CD4-positive, alpha-beta memory T cell (primary cell): ENCODE measurements around the gene KIAA0232. TPM values are rescaled to one million over a fixed set of nuclear protein-coding genes. Genes with fewer than 3 reads are reported as not detected.
A peak's percentile ranks its signal among the peaks of the same experiment; 100 is the strongest.
"Not testable (repeated sequence)": the region's sequence is repeated elsewhere in the genome, so short reads cannot be mapped to it uniquely, and the experiment has no call there.

Experiments
- CTCF ChIA-PET: fragments of 350-600 bp; sonication (Branson Sonifier 250); formaldehyde crosslinking; loops from one replicate; lab custom pipeline; 2021; ENCODE audit warnings: inconsistent platforms; ENCODE audit not compliant: partially characterized antibody; lab: Charles Lee
- POLR2A ChIA-PET: fragments of 350-600 bp; sonication (Branson Sonifier 250); formaldehyde crosslinking; loops from one replicate; lab custom pipeline; 2021; ENCODE audit not compliant: partially characterized antibody; lab: Charles Lee
- DNase-seq, 5 donors: peaks; one replicate each; pipeline versions ENCODE4 v3.0.0 to v3.0.0-alpha.2; 2020 to 2022; ENCODE audit warnings: mixed read lengths in 1 of 5
- H3K27ac ChIP-seq: one replicate; pipeline ENCODE4 v1.7.0; 2013; ENCODE audit warnings: low read depth, low read length
- H3K27me3 ChIP-seq: 2 replicates; pipeline ENCODE4 v1.7.0; 2013; ENCODE audit warnings: mild to moderate bottlenecking, low read length, moderate library complexity; ENCODE audit not compliant: insufficient read depth
- H3K36me3 ChIP-seq: 2 replicates; pipeline ENCODE4 v1.7.0; 2013; ENCODE audit warnings: mild to moderate bottlenecking, low read length, moderate library complexity; ENCODE audit not compliant: insufficient read depth
- H3K4me1 ChIP-seq: 2 replicates; pipeline ENCODE4 v1.7.0; 2013; ENCODE audit warnings: mild to moderate bottlenecking, low read length, moderate library complexity; ENCODE audit not compliant: insufficient read depth
- H3K4me3 ChIP-seq, 2 donors: one replicate each; pipeline ENCODE4 v1.7.0; 2013; ENCODE audit warnings: low read length in 2 of 2, mild to moderate bottlenecking in 1 of 2
- H3K9me3 ChIP-seq, 2 donors: one replicate each; pipeline ENCODE4 v1.7.0; 2013; ENCODE audit warnings: low read length in 2 of 2, control low read depth in 1 of 2; ENCODE audit not compliant: control insufficient read depth in 1 of 2
- H3K27ac Mint-ChIP-seq, 7 donors: one replicate each; pipeline ENCODE4 v1.8.0; 2020 to 2021; ENCODE audit warnings: mixed read lengths in 7 of 7, mild to moderate bottlenecking in 6 of 7, inconsistent platforms in 3 of 7, moderate library complexity in 3 of 7
- H3K27me3 Mint-ChIP-seq, 2 donors: one replicate each; pipeline ENCODE4 v1.8.0; 2020 to 2021; ENCODE audit warnings: mixed read lengths in 2 of 2
- H3K36me3 Mint-ChIP-seq, 2 donors: one replicate each; pipeline ENCODE4 v1.8.0; 2020 to 2021; ENCODE audit warnings: mixed read lengths in 2 of 2, inconsistent platforms in 1 of 2, mild to moderate bottlenecking in 1 of 2
- H3K4me1 Mint-ChIP-seq, 4 donors: one replicate each; pipeline ENCODE4 v1.8.0; 2020 to 2021; ENCODE audit warnings: mixed read lengths in 4 of 4, mild to moderate bottlenecking in 1 of 4
- H3K4me3 Mint-ChIP-seq, 8 donors: one replicate each; pipeline ENCODE4 v1.8.0; 2020 to 2021; ENCODE audit warnings: mixed read lengths in 8 of 8, mild to moderate bottlenecking in 7 of 8, moderate library complexity in 6 of 8, inconsistent platforms in 3 of 8
- H3K9me3 Mint-ChIP-seq, 8 donors: one replicate each; pipeline ENCODE4 v1.8.0; 2020 to 2021; ENCODE audit warnings: mixed read lengths in 8 of 8, mild to moderate bottlenecking in 5 of 8, inconsistent platforms in 3 of 8, moderate library complexity in 1 of 8
- intact Hi-C: fragments of 100-400 bp; cut with micrococcal nuclease; formaldehyde crosslinking; loops from one replicate; pipeline ENCODE4 v1.15.1; 2023
- polyA plus RNA-seq, 2 donors: library from polyadenylated mRNA; unstranded; fragments of 300-500 nt; fragmentation: Illumina TruSeq; gene quantifications; one replicate each; pipeline ENCODE4 v1.2.3, GENCODE V29; 2021
- total RNA-seq, 2 experiments: library from RNA; stranded (reverse); gene quantifications; one replicate each; pipeline ENCODE4 v1.2.3, GENCODE V29; 2021

The KIAA0232 gene
- total and polyA plus RNA-seq, 4 experiments from 2014 or later = 6.8 to 24.0 (median 16.0) TPM

DNA sequence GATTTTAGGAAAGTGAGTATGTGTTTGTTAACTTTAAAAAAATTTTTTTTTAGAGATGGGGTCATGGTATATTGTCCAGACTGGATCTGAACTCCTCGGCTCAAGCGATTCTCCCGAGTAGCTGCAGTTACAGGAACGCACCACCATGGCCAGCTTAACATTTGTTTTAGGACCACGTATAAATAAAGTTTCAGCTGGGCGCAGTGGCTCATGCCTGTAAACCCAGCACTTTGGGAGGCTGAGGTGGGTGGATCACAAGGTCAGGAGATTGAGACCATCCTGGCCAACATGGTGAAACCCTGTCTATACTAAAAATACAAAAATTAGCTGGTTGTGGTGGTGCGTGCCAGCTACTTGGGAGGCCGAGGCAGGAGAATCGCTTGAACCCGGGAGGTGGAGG, 129.4 kb downstream of the KIAA0232 start:
- ChIA-PET POLR2A (interaction anchor here (1.3 to 7.3 kb wide), 8 partner anchors 10 to 237 kb away, joined by 4 to 98 read pairs (median 14); partner anchors contain the start of gene GRPEL1), CTCF (interaction anchor here (0.9 to 4.4 kb wide), 6 partner anchors 31 to 156 kb away, joined by 3 to 17 read pairs (median 8); partner anchors contain the start of gene GRPEL1)
- peaks cover 81% of the 10 kb centered on the region for H3K4me1 ChIP-seq
- peak overlapping the region in 7 of 8 donors; percentile 86 to 95 (median 91) for H3K4me3 Mint-ChIP-seq
- H3K27ac Mint-ChIP-seq = peak overlapping the region in 3 of 7 donors; percentile 19 to 96 (median 70)
- H3K9me3 Mint-ChIP-seq, DNase-seq, H3K27ac ChIP-seq, intact Hi-C loops, H3K36me3 Mint-ChIP-seq, H3K4me3 ChIP-seq, H3K9me3 ChIP-seq, H3K27me3 ChIP-seq, H3K36me3 ChIP-seq, H3K27me3 Mint-ChIP-seq: not testable (repeated sequence)
- peaks cover 39 to 87% (median 70%) of the 10 kb centered on the region in 4 donors for H3K4me1 Mint-ChIP-seq

DNA sequence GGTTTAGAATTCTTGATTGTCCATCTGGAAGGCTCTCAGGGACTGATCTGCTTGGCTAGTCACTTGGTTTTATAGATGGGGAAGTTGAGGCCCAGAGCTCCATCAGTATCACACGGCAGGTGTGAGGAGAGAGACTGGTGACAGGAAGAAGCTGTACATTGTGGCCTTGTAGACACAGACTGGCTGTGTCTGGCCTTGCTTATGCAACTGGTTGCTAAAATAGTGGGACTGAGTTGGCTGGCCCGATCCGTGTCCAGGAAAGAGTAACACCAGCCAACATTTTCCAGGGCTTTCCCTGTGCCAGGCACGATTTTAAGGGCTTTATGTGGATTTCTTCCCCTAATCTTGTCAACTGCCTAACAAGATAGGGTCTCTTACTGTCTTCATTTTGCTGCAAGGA, 129.9 kb downstream of the KIAA0232 start:
- ChIA-PET POLR2A (interaction anchor here (1.3 to 7.3 kb wide), 10 partner anchors 11 to 238 kb away, joined by 3 to 98 read pairs (median 6); partner anchors contain the start of genes GRPEL1 and TADA2B), CTCF (interaction anchor here (0.8 to 4.4 kb wide), 6 partner anchors 31 to 158 kb away, joined by 3 to 17 read pairs (median 4); partner anchors contain the start of genes GRPEL1 and TADA2B)
- no peaks in the 10 kb centered on the region for H3K27me3 ChIP-seq
- intact Hi-C loops = no loop called here
- no peak overlapping the region for H3K4me3 ChIP-seq
- Mint-ChIP-seq H3K27ac (peak overlapping the region; percentile 0 to 96 (median 86)), H3K9me3 (no peaks in the 10 kb centered on the region), H3K27me3 (no peaks in the 10 kb centered on the region), H3K4me3 (peak overlapping the region; percentile 55 to 86 (median 78)), H3K4me1 (peaks cover 44 to 88% (median 73%) of the 10 kb centered on the region in 4 donors), H3K36me3 (peaks cover 0 to 9% of the 10 kb centered on the region in 2 donors)
- H3K9me3 ChIP-seq = no peaks in the 10 kb centered on the region
- peaks cover 85% of the 10 kb centered on the region for H3K4me1 ChIP-seq
- DNase-seq = no peak
- no peak overlapping the region for H3K27ac ChIP-seq
- no peaks in the 10 kb centered on the region for H3K36me3 ChIP-seq

DNA sequence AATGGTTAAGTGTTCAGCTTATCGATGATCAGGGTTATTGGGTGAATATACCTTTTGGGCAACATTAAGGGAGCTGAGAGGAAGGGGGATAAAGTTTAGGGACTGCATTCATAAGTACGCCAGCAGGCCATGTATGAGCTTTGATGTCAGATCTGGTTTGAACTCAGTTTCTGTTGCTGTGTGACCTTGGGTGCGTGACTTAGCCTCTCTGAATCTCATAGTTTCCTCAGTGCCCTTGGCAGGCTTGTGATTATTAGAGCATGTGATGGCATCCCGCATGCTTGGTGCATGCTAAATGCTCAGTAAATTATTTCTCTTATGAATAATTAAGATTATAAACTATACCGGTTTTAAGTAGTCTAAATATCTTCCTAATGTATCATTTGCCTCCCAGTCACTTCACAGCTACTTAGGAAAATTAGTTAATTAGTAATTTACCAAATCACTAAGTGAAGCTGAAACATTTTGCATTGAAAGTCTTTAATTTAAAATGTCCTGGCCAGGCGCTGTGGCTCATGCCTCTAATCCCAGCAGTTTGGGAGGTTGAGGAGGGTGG, 130.9 kb downstream of the KIAA0232 start:
- no peak for DNase-seq
- peaks cover 85% of the 10 kb centered on the region for H3K4me1 ChIP-seq
- H3K27ac ChIP-seq = no peak overlapping the region
- intact Hi-C loops = no loop called here
- peaks cover 49 to 88% (median 75%) of the 10 kb centered on the region in 4 donors for H3K4me1 Mint-ChIP-seq
- H3K27me3 Mint-ChIP-seq = no peaks in the 10 kb centered on the region
- peak overlapping the region in 6 of 7 donors; percentile 24 to 96 (median 55) for H3K27ac Mint-ChIP-seq
- peaks cover 0 to 9% of the 10 kb centered on the region in 2 donors for H3K36me3 Mint-ChIP-seq
- H3K9me3 ChIP-seq = no peaks in the 10 kb centered on the region
- POLR2A ChIA-PET = interaction anchor here (0.7 to 7.3 kb wide), 9 partner anchors 13 to 217 kb away, joined by 3 to 98 read pairs (median 4); partner anchors contain the start of genes GRPEL1 and TADA2B
- H3K36me3 ChIP-seq = no peaks in the 10 kb centered on the region
- H3K27me3 ChIP-seq = no peaks in the 10 kb centered on the region
- no peak overlapping the region for H3K4me3 ChIP-seq
- H3K9me3 Mint-ChIP-seq = no peaks in the 10 kb centered on the region
- H3K4me3 Mint-ChIP-seq = peak overlapping the region in 2 of 8 donors; percentile 36 to 40
- CTCF ChIA-PET = interaction anchor here (0.7 to 4.4 kb wide), 14 partner anchors 9 to 238 kb away, joined by 3 to 17 read pairs (median 4); partner anchors contain the start of gene TADA2B

DNA sequence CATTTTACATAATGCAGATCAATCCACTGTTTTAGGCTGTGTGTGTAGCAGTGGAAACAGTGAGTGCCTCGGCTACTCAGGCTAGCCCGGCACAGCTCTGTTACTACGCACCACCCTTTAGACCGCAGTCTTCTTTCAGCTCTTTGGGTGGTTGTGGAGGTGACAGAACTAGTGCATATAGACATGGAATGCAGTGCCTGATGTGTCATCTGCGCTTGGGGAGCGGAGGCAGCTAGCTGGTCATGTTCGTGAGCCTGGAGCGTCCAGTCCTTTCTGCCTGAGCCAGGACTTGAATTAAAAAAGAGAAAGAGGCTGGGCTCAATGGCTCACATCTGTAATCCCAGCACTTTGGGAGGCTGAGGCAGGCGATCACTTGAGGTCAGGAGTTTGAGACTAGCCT, 131.9 kb downstream of the KIAA0232 start:
- no peak overlapping the region for H3K4me3 ChIP-seq
- H3K27ac ChIP-seq = no peak overlapping the region
- no peaks in the 10 kb centered on the region for H3K27me3 Mint-ChIP-seq
- H3K4me1 Mint-ChIP-seq = peaks cover 50 to 89% (median 75%) of the 10 kb centered on the region in 4 donors
- ChIA-PET CTCF (interaction anchor here (1.4 to 4.4 kb wide), 8 partner anchors 10 to 72 kb away, joined by 3 to 17 read pairs (median 5); no protein-coding TSS in a partner anchor), POLR2A (interaction anchor here (0.8 to 7.3 kb wide), 7 partner anchors 12 to 153 kb away, joined by 3 to 98 read pairs (median 7); partner anchors contain the start of gene GRPEL1)
- H3K4me3 Mint-ChIP-seq = peak overlapping the region in 2 of 8 donors; percentile 25 to 33
- intact Hi-C loops = no loop called here
- DNase-seq = no peak
- no peaks in the 10 kb centered on the region for H3K27me3 ChIP-seq
- H3K36me3 Mint-ChIP-seq = peaks cover 0 to 10% of the 10 kb centered on the region in 2 donors
- H3K36me3 ChIP-seq = no peaks in the 10 kb centered on the region
- peaks cover 89% of the 10 kb centered on the region for H3K4me1 ChIP-seq
- peak overlapping the region in 6 of 7 donors; percentile 42 to 96 (median 64) for H3K27ac Mint-ChIP-seq
- H3K9me3 ChIP-seq = no peaks in the 10 kb centered on the region
- H3K9me3 Mint-ChIP-seq = no peaks in the 10 kb centered on the region

DNA sequence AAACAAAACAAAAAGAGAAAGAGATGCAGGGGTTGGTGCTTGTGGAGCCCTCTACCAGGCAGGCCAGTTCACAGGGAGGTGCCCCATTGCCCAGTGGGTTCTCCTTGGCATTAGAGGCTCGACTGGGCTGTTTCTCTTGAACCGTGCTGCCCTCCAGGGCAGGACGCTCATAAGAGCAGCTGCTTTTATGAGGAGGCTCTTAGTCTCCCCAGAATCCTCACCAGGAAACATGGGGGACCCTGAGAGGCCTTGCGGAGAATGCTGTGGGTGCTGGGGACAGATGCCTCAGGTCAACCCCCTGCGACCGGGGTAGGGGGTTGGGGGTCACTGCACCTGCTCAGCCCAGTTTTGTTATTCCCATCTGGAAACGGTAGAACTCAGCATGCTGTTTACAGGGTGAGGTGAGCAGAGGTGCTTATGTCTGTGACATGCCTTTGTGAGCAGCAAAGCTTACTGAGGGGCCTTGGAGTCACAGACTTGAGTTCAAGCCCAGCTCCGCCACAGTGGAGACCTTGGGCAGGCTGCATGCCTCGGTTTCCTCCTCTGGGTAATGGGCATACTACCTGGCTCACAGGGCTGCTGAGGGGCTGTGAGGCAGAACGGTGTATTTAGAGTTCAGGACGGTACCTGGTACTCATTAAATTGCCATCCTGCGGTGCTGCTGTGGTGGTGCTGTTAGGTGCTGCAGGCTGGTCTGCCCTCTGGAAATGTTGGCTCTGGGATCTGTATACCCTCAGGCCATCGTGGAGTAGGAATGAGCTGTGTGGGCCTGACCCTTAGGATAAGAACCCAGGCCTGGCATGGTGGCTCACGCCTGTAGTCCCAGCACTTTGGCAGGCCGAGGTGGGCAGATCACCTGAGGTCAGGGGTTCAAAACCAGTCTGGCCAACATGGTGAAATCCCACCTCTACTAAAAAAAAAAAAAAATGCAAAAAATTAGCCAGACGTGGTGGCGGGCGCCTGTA, 132.8 kb downstream of the KIAA0232 start:
- DNase-seq = no peak
- ChIA-PET CTCF (interaction anchor here (0.7 to 4.2 kb wide), 6 partner anchors 11 to 351 kb away, joined by 3 to 23 read pairs (median 5); partner anchors contain the start of gene TADA2B), POLR2A (interaction anchor here (0.6 to 5.2 kb wide), 9 partner anchors 12 to 234 kb away, joined by 3 to 65 read pairs (median 4); partner anchors contain the start of gene GRPEL1)
- Histone ChIP-seq H3K27me3 (no peaks in the 10 kb centered on the region), H3K4me1 (peaks cover 93% of the 10 kb centered on the region), H3K27ac (no peak overlapping the region), H3K4me3 (no peak overlapping the region), H3K36me3 (no peaks in the 10 kb centered on the region), H3K9me3 (no peaks in the 10 kb centered on the region)
- intact Hi-C loops = loop anchor here (5.0 kb wide), 1 partner anchor 57 kb away; no protein-coding TSS in a partner anchor
- Mint-ChIP-seq H3K4me3 (peak overlapping the region in 4 of 8 donors; percentile 4 to 31 (median 22)), H3K27me3 (no peaks in the 10 kb centered on the region), H3K4me1 (peaks cover 55 to 95% (median 79%) of the 10 kb centered on the region in 4 donors), H3K27ac (peak overlapping the region in 5 of 7 donors; percentile 13 to 96 (median 93)), H3K9me3 (no peaks in the 10 kb centered on the region), H3K36me3 (peaks cover 0 to 9% of the 10 kb centered on the region in 2 donors)

DNA sequence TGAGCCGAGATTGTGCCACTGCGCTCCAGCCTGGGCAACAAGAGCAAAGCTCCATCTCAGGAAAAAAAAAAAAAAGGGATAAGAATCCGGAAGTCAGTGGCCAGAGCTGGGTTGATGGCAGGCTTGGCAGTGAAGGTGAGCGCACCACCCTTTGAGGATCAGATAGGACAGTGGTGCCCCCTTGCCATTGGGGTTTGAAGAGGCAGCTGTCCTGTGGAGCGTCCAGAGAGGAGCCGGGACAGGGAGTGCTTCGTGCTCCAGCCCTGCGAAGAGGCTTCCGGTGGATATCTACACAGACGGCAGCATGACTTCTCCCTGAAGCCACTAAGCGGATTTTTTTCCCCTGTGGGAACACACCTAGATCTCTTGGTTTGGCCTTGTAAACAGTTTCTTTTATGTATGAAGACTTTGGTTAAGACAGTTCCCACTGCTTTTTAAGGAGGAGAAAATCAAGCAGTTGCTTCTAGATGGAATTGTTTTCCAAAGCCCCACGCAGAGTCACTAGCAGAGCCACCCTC, 133.6 kb downstream of the KIAA0232 start:
- Mint-ChIP-seq H3K36me3 (peaks cover 0 to 3% of the 10 kb centered on the region in 2 donors), H3K27ac (peak overlapping the region; percentile 94 to 98 (median 96)), H3K4me3 (peak overlapping the region; percentile 53 to 85 (median 72)), H3K4me1 (peaks cover 54 to 94% (median 78%) of the 10 kb centered on the region in 4 donors), H3K27me3 (no peaks in the 10 kb centered on the region), H3K9me3 (no peaks in the 10 kb centered on the region)
- intact Hi-C loops = loop anchor here (5.0 kb wide), 1 partner anchor 56 kb away; no protein-coding TSS in a partner anchor
- CTCF ChIA-PET = interaction anchor here (0.7 to 4.2 kb wide), 4 partner anchors 57 to 352 kb away, joined by 3 to 23 read pairs (median 4); partner anchors contain the start of gene TADA2B
- H3K4me3 ChIP-seq = peak overlapping the region; percentile 3 to 47
- no peaks in the 10 kb centered on the region for H3K9me3 ChIP-seq
- DNase-seq = no peak
- H3K27ac ChIP-seq = peak overlapping the region; percentile 67
- peaks cover 90% of the 10 kb centered on the region for H3K4me1 ChIP-seq
- H3K36me3 ChIP-seq = no peaks in the 10 kb centered on the region
- H3K27me3 ChIP-seq = no peaks in the 10 kb centered on the region
- POLR2A ChIA-PET = interaction anchor here (0.7 to 5.2 kb wide), 5 partner anchors 11 to 235 kb away, joined by 3 to 65 read pairs (median 27); no protein-coding TSS in a partner anchor
